ENCODE results near the gene POLA2.

Gene POLA2

GRCh38 chr11:65297026-65297672 lies 35.4 kb downstream of the POLA2 start:
- TF ChIP-seq CTCF (IDR thresholded peaks at IDR 0.05; ENCODE audit: unreplicated experiment in 3 of 3) = no peak
- peak overlapping the region; percentile 98 to 99 (median 99) for H3K27ac Mint-ChIP-seq
- peak overlapping the region in 2 of 3 experiments; percentile 12 to 42 for H3K4me3 Mint-ChIP-seq
- H3K9me3 Mint-ChIP-seq = no peaks in the 10 kb centered on the region
- peaks cover 86% of the 10 kb centered on the region for H3K4me1 Mint-ChIP-seq
- no peaks in the 10 kb centered on the region for H3K27me3 Mint-ChIP-seq (ENCODE audit: low read depth)
- H3K36me3 Mint-ChIP-seq (ENCODE audit: low read depth) = peaks cover 30% of the 10 kb centered on the region

DNA sequence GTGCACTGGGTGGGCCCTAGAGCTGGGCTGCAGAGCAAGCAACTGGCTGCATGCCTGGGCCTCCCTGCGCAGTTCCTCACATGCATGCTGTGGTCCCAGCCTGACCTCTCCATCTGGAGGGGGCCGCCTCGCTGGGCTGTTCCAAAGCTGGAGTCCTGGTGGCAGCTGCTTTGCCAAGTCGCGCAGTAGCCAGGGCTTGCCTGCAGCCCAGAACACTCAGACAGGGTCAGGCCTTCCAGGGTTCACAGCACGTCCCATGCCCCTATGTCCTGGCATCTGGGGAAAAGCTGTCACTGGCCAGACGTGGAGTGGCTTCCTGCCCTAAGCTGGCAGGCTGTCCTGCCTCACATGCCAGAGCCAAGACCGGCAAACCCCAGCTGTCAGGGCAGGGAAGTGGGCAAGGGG lies 36.4 kb downstream of the POLA2 start:
- no peaks in the 10 kb centered on the region for H3K9me3 Mint-ChIP-seq

GRCh38 chr11:65298655-65299179 lies 37.0 kb downstream of the POLA2 start:
- peaks cover 78% of the 10 kb centered on the region for H3K4me1 Mint-ChIP-seq
- peak overlapping the region; percentile 45 to 79 (median 57) for H3K4me3 Mint-ChIP-seq
- H3K9me3 Mint-ChIP-seq = no peaks in the 10 kb centered on the region
- H3K36me3 Mint-ChIP-seq (ENCODE audit: low read depth) = peaks cover 24% of the 10 kb centered on the region
- peak overlapping the region; percentile 98 to 99 (median 99) for H3K27ac Mint-ChIP-seq
- H3K27me3 Mint-ChIP-seq (ENCODE audit: low read depth) = no peaks in the 10 kb centered on the region
- no peak for TF ChIP-seq CTCF (IDR thresholded peaks at IDR 0.05; ENCODE audit: unreplicated experiment in 3 of 3)

More for the DNA sequence above, 36.4 kb downstream of the POLA2 start:
- H3K27ac Mint-ChIP-seq = peak overlapping the region; percentile 98 to 99 (median 99)
- H3K4me3 Mint-ChIP-seq = peak overlapping the region; percentile 43 to 79 (median 73)
- H3K36me3 Mint-ChIP-seq (ENCODE audit: low read depth) = peaks cover 27% of the 10 kb centered on the region
- no peak for TF ChIP-seq CTCF (IDR thresholded peaks at IDR 0.05; ENCODE audit: unreplicated experiment in 3 of 3)
- no peaks in the 10 kb centered on the region for H3K27me3 Mint-ChIP-seq (ENCODE audit: low read depth)
- peaks cover 82% of the 10 kb centered on the region for H3K4me1 Mint-ChIP-seq

GRCh38 chr11:65300621-65301275 lies 39.0 kb downstream of the POLA2 start:
- peaks cover 10% of the 10 kb centered on the region for H3K36me3 Mint-ChIP-seq (ENCODE audit: low read depth)
- H3K27me3 Mint-ChIP-seq (ENCODE audit: low read depth) = peaks cover 4% of the 10 kb centered on the region
- TF ChIP-seq CTCF (IDR thresholded peaks at IDR 0.05; ENCODE audit: unreplicated experiment in 3 of 3) = no peak
- peak overlapping the region in 2 of 3 experiments; percentile 0 to 3 for H3K4me3 Mint-ChIP-seq
- H3K4me1 Mint-ChIP-seq = peaks cover 73% of the 10 kb centered on the region
- no peaks in the 10 kb centered on the region for H3K9me3 Mint-ChIP-seq
- peak overlapping the region; percentile 91 to 98 (median 97) for H3K27ac Mint-ChIP-seq

DNA sequence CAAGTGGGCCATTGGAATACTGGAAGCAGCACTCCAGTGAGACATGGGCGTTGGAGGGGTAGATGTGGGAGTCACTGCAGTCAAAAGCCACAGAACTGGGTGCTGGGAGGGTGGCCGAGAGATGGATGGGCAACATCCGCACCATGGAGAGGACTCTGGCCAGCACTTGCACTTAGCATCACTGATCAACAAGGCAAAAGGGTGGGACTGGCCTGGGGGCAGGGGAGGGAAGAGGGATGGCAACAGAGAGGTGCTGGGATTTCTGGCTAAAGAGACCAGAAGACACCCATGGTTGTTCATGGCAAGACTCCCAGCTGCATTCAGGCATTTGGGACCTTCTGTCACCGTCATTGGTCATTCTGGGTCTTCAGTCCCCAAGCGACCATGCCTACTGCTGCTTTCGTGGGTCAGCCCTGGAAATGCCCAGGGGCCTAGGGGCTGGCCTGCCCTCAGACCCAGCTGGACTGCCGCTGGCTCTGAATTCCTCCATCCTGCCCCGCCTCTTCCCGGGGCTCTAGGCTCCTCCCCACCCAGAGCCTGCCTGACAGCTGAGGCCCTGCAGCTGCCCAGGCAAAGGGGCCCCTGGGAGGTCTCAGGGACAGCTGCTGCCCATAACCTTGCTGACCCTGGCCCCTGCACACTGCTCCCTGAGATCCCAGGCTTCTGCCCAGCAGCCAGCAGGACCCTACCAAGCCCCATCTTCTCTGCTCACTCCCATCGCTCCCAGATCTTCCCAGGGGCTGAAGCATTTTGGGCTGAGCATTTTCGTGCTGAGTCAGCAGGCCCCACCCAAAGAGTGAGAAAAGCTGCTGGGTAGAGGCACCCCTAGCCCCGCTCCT lies 39.9 kb downstream of the POLA2 start:
- H3K36me3 Mint-ChIP-seq (ENCODE audit: low read depth) = peaks cover 4% of the 10 kb centered on the region
- no peak for TF ChIP-seq CTCF (IDR thresholded peaks at IDR 0.05; ENCODE audit: unreplicated experiment in 3 of 3)
- peaks cover 68% of the 10 kb centered on the region for H3K4me1 Mint-ChIP-seq
- H3K27ac Mint-ChIP-seq = peak overlapping the region; percentile 91 to 98 (median 97)
- peak overlapping the region; percentile 40 to 48 (median 45) for H3K4me3 Mint-ChIP-seq
- no peaks in the 10 kb centered on the region for H3K9me3 Mint-ChIP-seq
- H3K27me3 Mint-ChIP-seq (ENCODE audit: low read depth) = peaks cover 4% of the 10 kb centered on the region

Measured in nephron (organoid).